ENCODE results near the gene EPHA5. TPM values are rescaled to one million over a fixed set of nuclear protein-coding genes. Genes with fewer than 3 reads are reported as not detected.

The EPHA5 gene
- polyA plus RNA-seq, 3 donors, result not detected

DNA sequence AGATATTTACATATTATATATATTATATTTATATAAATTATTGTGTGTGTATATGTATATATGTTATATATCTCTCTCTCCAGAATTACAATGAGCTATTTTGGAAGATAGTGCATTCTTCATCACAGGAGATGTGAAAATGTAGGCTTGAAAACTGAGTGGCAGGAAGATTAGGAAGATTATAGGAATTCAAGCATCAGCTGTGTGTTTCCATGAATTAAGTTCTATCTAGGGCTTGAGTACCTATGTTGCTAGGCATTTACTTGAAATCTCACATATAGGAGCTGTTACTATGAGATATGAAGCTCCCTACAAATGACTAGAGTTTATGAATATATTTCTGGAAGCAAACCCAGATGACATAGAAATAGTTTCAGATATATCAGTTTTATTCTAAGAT, 328.7 kb downstream of the EPHA5 start:
- Histone ChIP-seq H3K9ac (ENCODE audit: insufficient read depth, low read length, poor library complexity, severe bottlenecking) (no peak overlapping the region), H2AFZ (ENCODE audit: insufficient read depth, low read depth, low read length, poor library complexity, severe bottlenecking) (no peak overlapping the region), H3K9me3 (replicated peaks in 1 of 2; ENCODE audit: control insufficient read depth in 1 of 2, insufficient read depth in 1 of 2, low read length in 2 of 2) (no peaks in the 10 kb centered on the region), H3K4me2 (replicated peaks; ENCODE audit: extremely low read depth, low read length, poor library complexity, severe bottlenecking) (no peak overlapping the region), H3K27ac (ENCODE audit: low read depth in 1 of 2, low read length in 2 of 2) (no peak overlapping the region), H3K36me3 (replicated peaks in 1 of 2; ENCODE audit: control insufficient read depth in 1 of 2, insufficient read depth in 2 of 2, low read length in 2 of 2) (no peaks in the 10 kb centered on the region), H3K4me1 (ENCODE audit: control insufficient read depth in 1 of 2, insufficient read depth in 2 of 2, low read length in 2 of 2) (no peaks in the 10 kb centered on the region), H3K79me2 (ENCODE audit: insufficient read depth, low read length) (no peaks in the 10 kb centered on the region), H4K20me1 (ENCODE audit: insufficient read depth, low read length) (no peaks in the 10 kb centered on the region), H3K4me3 (replicated peaks in 1 of 3; ENCODE audit: low read depth in 2 of 3, low read length in 3 of 3) (no peak overlapping the region), H3K27me3 (ENCODE audit: control insufficient read depth in 2 of 2, insufficient read depth in 2 of 2, low read length in 2 of 2) (no peaks in the 10 kb centered on the region)
- no peak for DNase-seq
- Mint-ChIP-seq H3K27me3 (ENCODE audit: low read depth in 3 of 3) (peaks cover 0 to 1% (median 0%) of the 10 kb centered on the region in 3 donors), H3K27ac (no peak overlapping the region), H3K36me3 (no peaks in the 10 kb centered on the region), H3K4me1 (no peaks in the 10 kb centered on the region), H3K4me3 (no peak overlapping the region), H3K9me3 (peaks cover 0 to 4% (median 0%) of the 10 kb centered on the region in 7 donors)
- intact Hi-C loops (cut with micrococcal nuclease), result no loop called here
- TF ChIP-seq, protein P1, sequence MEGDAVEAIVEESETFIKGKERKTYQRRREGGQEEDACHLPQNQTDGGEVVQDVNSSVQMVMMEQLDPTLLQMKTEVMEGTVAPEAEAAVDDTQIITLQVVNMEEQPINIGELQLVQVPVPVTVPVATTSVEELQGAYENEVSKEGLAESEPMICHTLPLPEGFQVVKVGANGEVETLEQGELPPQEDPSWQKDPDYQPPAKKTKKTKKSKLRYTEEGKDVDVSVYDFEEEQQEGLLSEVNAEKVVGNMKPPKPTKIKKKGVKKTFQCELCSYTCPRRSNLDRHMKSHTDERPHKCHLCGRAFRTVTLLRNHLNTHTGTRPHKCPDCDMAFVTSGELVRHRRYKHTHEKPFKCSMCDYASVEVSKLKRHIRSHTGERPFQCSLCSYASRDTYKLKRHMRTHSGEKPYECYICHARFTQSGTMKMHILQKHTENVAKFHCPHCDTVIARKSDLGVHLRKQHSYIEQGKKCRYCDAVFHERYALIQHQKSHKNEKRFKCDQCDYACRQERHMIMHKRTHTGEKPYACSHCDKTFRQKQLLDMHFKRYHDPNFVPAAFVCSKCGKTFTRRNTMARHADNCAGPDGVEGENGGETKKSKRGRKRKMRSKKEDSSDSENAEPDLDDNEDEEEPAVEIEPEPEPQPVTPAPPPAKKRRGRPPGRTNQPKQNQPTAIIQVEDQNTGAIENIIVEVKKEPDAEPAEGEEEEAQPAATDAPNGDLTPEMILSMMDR (IDR thresholded peaks at IDR 0.05), result no peak

DNA sequence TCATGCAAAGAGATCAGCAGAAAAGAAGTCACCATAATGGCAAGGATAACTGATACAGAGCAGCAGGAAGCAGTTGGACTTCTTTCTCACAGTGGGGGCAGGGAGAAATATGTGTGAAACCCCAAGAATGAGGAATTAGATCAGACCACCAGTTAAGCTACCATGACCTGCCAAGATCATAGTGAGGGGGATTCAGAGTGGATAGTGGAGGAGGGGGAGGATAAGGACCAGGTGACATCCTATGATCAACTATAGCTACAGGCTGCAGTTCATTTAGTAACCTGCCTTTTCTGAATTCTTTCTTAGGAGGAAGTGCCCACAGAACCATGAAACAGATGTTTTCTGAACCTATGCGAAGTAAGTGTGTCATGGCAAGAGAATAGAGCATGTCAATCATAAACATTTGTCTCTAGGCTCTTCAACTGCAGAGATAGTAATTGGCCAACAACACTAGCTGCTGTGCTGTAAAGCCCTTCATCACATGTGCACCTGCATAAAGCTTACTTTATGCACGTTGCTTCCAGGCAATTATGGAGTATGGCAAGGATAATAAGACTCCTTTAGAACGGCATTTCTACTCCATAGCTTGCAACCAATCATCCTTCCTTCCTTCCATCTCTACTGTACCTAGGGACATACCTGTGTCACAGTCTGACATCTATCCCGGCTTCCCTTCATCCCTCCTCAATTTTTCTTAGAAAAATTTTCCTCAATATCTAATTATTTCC, 329.7 kb downstream of the EPHA5 start:
- 71% methylated on average over 1 of the region's 4 CpGs for WGBS (ENCODE audit: insufficient coverage)
- Histone ChIP-seq H3K9me3 (replicated peaks in 1 of 2; ENCODE audit: control insufficient read depth in 1 of 2, insufficient read depth in 1 of 2, low read length in 2 of 2) (no peaks in the 10 kb centered on the region), H3K4me1 (ENCODE audit: control insufficient read depth in 1 of 2, insufficient read depth in 2 of 2, low read length in 2 of 2) (no peaks in the 10 kb centered on the region), H3K79me2 (ENCODE audit: insufficient read depth, low read length) (no peaks in the 10 kb centered on the region), H3K27ac (ENCODE audit: low read depth in 1 of 2, low read length in 2 of 2) (no peak overlapping the region), H4K20me1 (ENCODE audit: insufficient read depth, low read length) (no peaks in the 10 kb centered on the region), H3K36me3 (replicated peaks in 1 of 2; ENCODE audit: control insufficient read depth in 1 of 2, insufficient read depth in 2 of 2, low read length in 2 of 2) (no peaks in the 10 kb centered on the region), H3K27me3 (ENCODE audit: control insufficient read depth in 2 of 2, insufficient read depth in 2 of 2, low read length in 2 of 2) (no peaks in the 10 kb centered on the region), H3K9ac (ENCODE audit: insufficient read depth, low read length, poor library complexity, severe bottlenecking) (no peak overlapping the region), H3K4me2 (replicated peaks; ENCODE audit: extremely low read depth, low read length, poor library complexity, severe bottlenecking) (no peak overlapping the region), H3K4me3 (replicated peaks in 1 of 3; ENCODE audit: low read depth in 2 of 3, low read length in 3 of 3) (no peak overlapping the region), H2AFZ (ENCODE audit: insufficient read depth, low read depth, low read length, poor library complexity, severe bottlenecking) (no peak overlapping the region)
- no peaks in the 10 kb centered on the region for H3K27me3 Mint-ChIP-seq (ENCODE audit: low read depth in 3 of 3)
- no peak for DNase-seq
- no peaks in the 10 kb centered on the region for H3K36me3 Mint-ChIP-seq
- no peak overlapping the region for H3K4me3 Mint-ChIP-seq
- H3K4me1 Mint-ChIP-seq, result no peaks in the 10 kb centered on the region
- no peak overlapping the region for H3K27ac Mint-ChIP-seq
- intact Hi-C loops (cut with micrococcal nuclease), result no loop called here
- TF ChIP-seq, protein P1 (IDR thresholded peaks at IDR 0.05), result no peak
- H3K9me3 Mint-ChIP-seq, result no peaks in the 10 kb centered on the region
